Measurements from ENCODE around the gene ARHGAP10. TPM values are rescaled to one million over a fixed set of nuclear protein-coding genes. Genes with fewer than 3 reads are reported as not detected.

The ARHGAP10 gene
- total and polyA plus RNA-seq, 2 donors (not counting 1 experiment from before 2014, with no cell fraction given): 0.10 to 0.34 TPM

GRCh38 chr4:148048598-148048997 lies 316.7 kb downstream of the ARHGAP10 start:
- Histone ChIP-seq H3K4me1 (ENCODE audit: control insufficient read depth in 2 of 2, insufficient read depth in 2 of 2, low read length in 2 of 2) (peaks cover 0 to 9% of the 10 kb centered on the region in 2 donors), H2AFZ (ENCODE audit: insufficient read depth, low read depth, low read length, poor library complexity, severe bottlenecking) (no peak overlapping the region), H3K9ac (ENCODE audit: low read length) (no peak overlapping the region), H3K9me3 (ENCODE audit: control extremely low read depth in 1 of 3, control insufficient read depth in 2 of 3, insufficient read depth in 1 of 3, low read length in 2 of 3) (no peaks in the 10 kb centered on the region), H3K36me3 (replicated peaks in 1 of 2; ENCODE audit: control extremely low read depth in 1 of 2, control insufficient read depth in 1 of 2, extremely low read depth in 1 of 2, insufficient read depth in 2 of 2, low read length in 1 of 2) (no peaks in the 10 kb centered on the region), H3K4me3 (ENCODE audit: control extremely low read depth in 1 of 5, extremely low read depth in 1 of 5, insufficient read depth in 1 of 5, low read depth in 2 of 5, low read length in 4 of 5) (no peak overlapping the region), H3K79me2 (ENCODE audit: control insufficient read depth, insufficient read depth, low read length) (no peaks in the 10 kb centered on the region), H3K27me3 (replicated peaks in 1 of 4; ENCODE audit: control extremely low read depth in 1 of 4, control insufficient read depth in 3 of 4, insufficient read depth in 4 of 4, low read length in 3 of 4) (peaks cover 0 to 4% (median 0%) of the 10 kb centered on the region in 4 experiments), H4K20me1 (ENCODE audit: control insufficient read depth, insufficient read depth, low read length, poor library complexity, severe bottlenecking) (no peaks in the 10 kb centered on the region), H3K27ac (ENCODE audit: low read length in 2 of 2) (no peak overlapping the region), H3K4me2 (replicated peaks; ENCODE audit: low read depth, low read length, poor library complexity, severe bottlenecking) (no peak overlapping the region)
- no CpG with 5 or more reads among the region's 4 CpGs for WGBS (ENCODE audit: insufficient coverage)
- peaks cover 3% of the 10 kb centered on the region for H3K27me3 Mint-ChIP-seq
- peaks cover 6% of the 10 kb centered on the region for H3K4me1 Mint-ChIP-seq
- intact Hi-C loops (cut with micrococcal nuclease): no loop called here
- H3K27ac Mint-ChIP-seq: no peak overlapping the region
- no peaks in the 10 kb centered on the region for H3K9me3 Mint-ChIP-seq (ENCODE audit: insufficient read depth)
- CTCF ChIA-PET: no interaction called here
- POLR2A ChIA-PET: no interaction called here
- no peak for TF ChIP-seq CTCF (IDR thresholded peaks at IDR 0.05)
- no peak for TF ChIP-seq EZH2 (IDR thresholded peaks at IDR 0.05; ENCODE audit: borderline replicate concordance, insufficient read depth, low read depth, low read length, poor library complexity, severe bottlenecking)
- no peak overlapping the region for H3K4me3 Mint-ChIP-seq
- DNase-seq (no peak), ATAC-seq (ENCODE audit: low read depth) (no peak)

GRCh38 chr4:148051403-148051802 lies 319.5 kb downstream of the ARHGAP10 start:
- peaks cover 3% of the 10 kb centered on the region for H3K27me3 Mint-ChIP-seq
- H3K9ac ChIP-seq (ENCODE audit: low read length): no peak overlapping the region
- no peaks in the 10 kb centered on the region for H3K4me1 Mint-ChIP-seq
- H3K27me3 ChIP-seq (replicated peaks in 1 of 4; ENCODE audit: control extremely low read depth in 1 of 4, control insufficient read depth in 3 of 4, insufficient read depth in 4 of 4, low read length in 3 of 4): peaks cover 0 to 4% (median 0%) of the 10 kb centered on the region in 4 experiments
- TF ChIP-seq CTCF (IDR thresholded peaks at IDR 0.05): no peak
- DNase-seq (no peak), ATAC-seq (ENCODE audit: low read depth) (no peak)
- H4K20me1 ChIP-seq (ENCODE audit: control insufficient read depth, insufficient read depth, low read length, poor library complexity, severe bottlenecking): no peaks in the 10 kb centered on the region
- 76% methylated on average over 2 of the region's 4 CpGs for WGBS (ENCODE audit: insufficient coverage)
- ChIA-PET CTCF (no interaction called here), POLR2A (no interaction called here)
- H2AFZ ChIP-seq (ENCODE audit: insufficient read depth, low read depth, low read length, poor library complexity, severe bottlenecking): no peak overlapping the region
- no peaks in the 10 kb centered on the region for H3K79me2 ChIP-seq (ENCODE audit: control insufficient read depth, insufficient read depth, low read length)
- H3K36me3 ChIP-seq (replicated peaks in 1 of 2; ENCODE audit: control extremely low read depth in 1 of 2, control insufficient read depth in 1 of 2, extremely low read depth in 1 of 2, insufficient read depth in 2 of 2, low read length in 1 of 2): no peaks in the 10 kb centered on the region
- H3K27ac Mint-ChIP-seq: no peak overlapping the region
- H3K4me3 ChIP-seq (ENCODE audit: control extremely low read depth in 1 of 5, extremely low read depth in 1 of 5, insufficient read depth in 1 of 5, low read depth in 2 of 5, low read length in 4 of 5): no peak overlapping the region
- H3K4me2 ChIP-seq (replicated peaks; ENCODE audit: low read depth, low read length, poor library complexity, severe bottlenecking): no peak overlapping the region
- H3K9me3 Mint-ChIP-seq (ENCODE audit: insufficient read depth): no peaks in the 10 kb centered on the region
- no peak overlapping the region for H3K4me3 Mint-ChIP-seq
- H3K4me1 ChIP-seq (ENCODE audit: control insufficient read depth in 2 of 2, insufficient read depth in 2 of 2, low read length in 2 of 2): peaks cover 5 to 7% of the 10 kb centered on the region in 2 donors
- intact Hi-C loops (cut with micrococcal nuclease): no loop called here
- no peaks in the 10 kb centered on the region for H3K9me3 ChIP-seq (ENCODE audit: control extremely low read depth in 1 of 3, control insufficient read depth in 2 of 3, insufficient read depth in 1 of 3, low read length in 2 of 3)
- no peak overlapping the region for H3K27ac ChIP-seq (ENCODE audit: low read length in 2 of 2)

All from B cell (primary cell).